Measurements from ENCODE around the gene TH.

DNA sequence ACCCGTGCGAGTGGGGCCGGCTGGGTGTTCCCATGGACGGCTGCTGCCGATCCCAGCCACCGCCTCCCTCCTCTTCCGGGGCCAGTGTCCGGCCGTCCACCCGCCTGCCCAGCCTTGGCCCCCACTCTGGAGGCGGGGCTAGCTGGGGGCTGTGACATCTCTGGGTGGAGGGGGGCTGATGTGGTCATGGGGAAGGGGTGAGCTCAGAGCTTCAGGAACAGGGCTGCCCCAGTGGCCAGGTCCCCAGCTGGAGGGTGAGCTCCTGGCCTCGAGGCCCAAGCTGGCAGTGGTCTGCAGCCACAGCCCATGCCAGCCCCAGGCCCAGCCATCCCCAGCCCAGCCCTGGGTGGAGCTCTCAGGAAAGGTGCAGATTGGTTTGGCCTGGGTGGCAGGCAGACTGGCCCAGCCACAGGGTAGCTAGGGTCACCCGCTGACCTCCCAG is 13.3 kb downstream of the TH start:
- TF ChIP-seq POLR2A (IDR thresholded peaks at IDR 0.05) = no peak
- TF ChIP-seq, protein P1, sequence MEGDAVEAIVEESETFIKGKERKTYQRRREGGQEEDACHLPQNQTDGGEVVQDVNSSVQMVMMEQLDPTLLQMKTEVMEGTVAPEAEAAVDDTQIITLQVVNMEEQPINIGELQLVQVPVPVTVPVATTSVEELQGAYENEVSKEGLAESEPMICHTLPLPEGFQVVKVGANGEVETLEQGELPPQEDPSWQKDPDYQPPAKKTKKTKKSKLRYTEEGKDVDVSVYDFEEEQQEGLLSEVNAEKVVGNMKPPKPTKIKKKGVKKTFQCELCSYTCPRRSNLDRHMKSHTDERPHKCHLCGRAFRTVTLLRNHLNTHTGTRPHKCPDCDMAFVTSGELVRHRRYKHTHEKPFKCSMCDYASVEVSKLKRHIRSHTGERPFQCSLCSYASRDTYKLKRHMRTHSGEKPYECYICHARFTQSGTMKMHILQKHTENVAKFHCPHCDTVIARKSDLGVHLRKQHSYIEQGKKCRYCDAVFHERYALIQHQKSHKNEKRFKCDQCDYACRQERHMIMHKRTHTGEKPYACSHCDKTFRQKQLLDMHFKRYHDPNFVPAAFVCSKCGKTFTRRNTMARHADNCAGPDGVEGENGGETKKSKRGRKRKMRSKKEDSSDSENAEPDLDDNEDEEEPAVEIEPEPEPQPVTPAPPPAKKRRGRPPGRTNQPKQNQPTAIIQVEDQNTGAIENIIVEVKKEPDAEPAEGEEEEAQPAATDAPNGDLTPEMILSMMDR (IDR thresholded peaks at IDR 0.05) = no peak

Data from breast epithelium (tissue), 3 donors.